ENCODE results near the gene STYXL1. TPM values are rescaled to one million over a fixed set of nuclear protein-coding genes. Genes with fewer than 3 reads are reported as not detected.
"Not testable (repeated sequence)": the region's sequence is repeated elsewhere in the genome, so short reads cannot be mapped to it uniquely, and the experiment has no call there.

STYXL1 gene
- total and polyA plus RNA-seq, 4 donors = 16.4 to 27.5 (median 17.1) TPM

DNA sequence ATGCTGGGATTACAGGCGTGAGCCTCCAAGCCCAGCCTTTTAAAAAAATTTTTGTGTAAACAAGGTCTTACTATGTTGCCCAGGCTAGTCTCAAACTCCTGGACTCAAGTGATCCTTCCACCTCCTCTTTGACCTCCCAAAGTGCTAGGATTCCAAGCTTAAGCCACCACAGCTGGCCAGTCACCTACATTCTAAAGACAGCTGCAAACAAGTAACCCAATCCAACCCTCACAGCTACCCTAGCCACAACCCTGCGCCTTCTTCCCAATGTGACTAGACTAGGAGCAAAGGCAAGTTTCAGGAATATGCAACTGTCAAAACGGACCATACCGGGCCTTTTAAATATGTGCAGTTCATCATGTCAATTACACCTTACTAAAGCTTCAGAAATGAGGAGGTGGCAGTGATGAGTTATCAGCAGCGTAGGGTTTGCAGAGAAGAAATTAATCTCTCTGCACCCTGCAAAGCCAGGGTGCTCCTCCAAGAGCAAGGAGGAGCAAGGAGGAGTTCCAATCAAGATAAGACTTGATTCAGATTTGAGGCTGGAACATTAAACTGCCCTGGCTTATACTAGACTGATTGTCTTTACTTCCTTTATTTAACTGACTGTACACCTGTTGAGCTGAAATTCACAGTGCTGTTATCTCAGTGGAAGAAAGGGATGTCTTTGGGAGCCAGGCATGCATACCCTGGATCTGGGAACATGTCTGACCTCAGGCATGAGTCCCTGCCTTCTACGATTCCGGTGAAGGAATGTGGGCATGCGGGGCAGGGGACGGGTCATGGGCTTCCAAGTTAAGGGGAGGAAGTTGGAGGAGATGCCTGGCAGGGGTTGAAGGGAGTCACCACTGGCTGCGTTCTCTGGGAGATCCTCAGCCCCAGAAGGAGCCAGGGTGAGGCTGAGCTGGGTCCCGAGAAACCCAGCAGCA is 37.9 kb downstream of the STYXL1 start (continued):
- TF ChIP-seq, protein P1, sequence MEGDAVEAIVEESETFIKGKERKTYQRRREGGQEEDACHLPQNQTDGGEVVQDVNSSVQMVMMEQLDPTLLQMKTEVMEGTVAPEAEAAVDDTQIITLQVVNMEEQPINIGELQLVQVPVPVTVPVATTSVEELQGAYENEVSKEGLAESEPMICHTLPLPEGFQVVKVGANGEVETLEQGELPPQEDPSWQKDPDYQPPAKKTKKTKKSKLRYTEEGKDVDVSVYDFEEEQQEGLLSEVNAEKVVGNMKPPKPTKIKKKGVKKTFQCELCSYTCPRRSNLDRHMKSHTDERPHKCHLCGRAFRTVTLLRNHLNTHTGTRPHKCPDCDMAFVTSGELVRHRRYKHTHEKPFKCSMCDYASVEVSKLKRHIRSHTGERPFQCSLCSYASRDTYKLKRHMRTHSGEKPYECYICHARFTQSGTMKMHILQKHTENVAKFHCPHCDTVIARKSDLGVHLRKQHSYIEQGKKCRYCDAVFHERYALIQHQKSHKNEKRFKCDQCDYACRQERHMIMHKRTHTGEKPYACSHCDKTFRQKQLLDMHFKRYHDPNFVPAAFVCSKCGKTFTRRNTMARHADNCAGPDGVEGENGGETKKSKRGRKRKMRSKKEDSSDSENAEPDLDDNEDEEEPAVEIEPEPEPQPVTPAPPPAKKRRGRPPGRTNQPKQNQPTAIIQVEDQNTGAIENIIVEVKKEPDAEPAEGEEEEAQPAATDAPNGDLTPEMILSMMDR (IDR thresholded peaks at IDR 0.05; ENCODE audit: low read depth, low read length, missing input control) = no peak
- TF ChIP-seq TAF1 (conservative IDR thresholded peaks at IDR 0.05) = no peak
- TF ChIP-seq MAX (IDR thresholded peaks at IDR 0.05) = no peak
- TF ChIP-seq FOXA2 (IDR thresholded peaks at IDR 0.05) = no peak

GRCh38 chr7:76008156-76008687 is 39.6 kb downstream of the STYXL1 start:
- Histone ChIP-seq H3K36me3 (ENCODE audit: control insufficient read depth in 4 of 4, insufficient read depth in 3 of 4, low read depth in 1 of 4, low read length in 3 of 4) (peaks cover 4 to 21% (median 7%) of the 10 kb centered on the region in 4 donors), H3K4me3 (ENCODE audit: low read depth in 1 of 3, low read length in 3 of 3) (no peak overlapping the region), H3K9me3 (ENCODE audit: control insufficient read depth in 4 of 4, low read length in 3 of 4) (no peaks in the 10 kb centered on the region), H3K9ac (ENCODE audit: low read depth in 1 of 2, low read length in 2 of 2) (no peak overlapping the region), H3K27ac (ENCODE audit: low read depth in 1 of 2, low read length in 2 of 2) (no peak overlapping the region), H3K27me3 (ENCODE audit: control insufficient read depth in 4 of 4, insufficient read depth in 4 of 4, low read length in 3 of 4) (no peaks in the 10 kb centered on the region), H3K4me1 (ENCODE audit: control insufficient read depth in 4 of 4, insufficient read depth in 4 of 4, low read length in 3 of 4) (no peaks in the 10 kb centered on the region)
- no peak for DNase-seq (ENCODE audit: low spot score)
- TF ChIP-seq REST (IDR thresholded peaks at IDR 0.05) (no peak), RXRA (IDR thresholded peaks at IDR 0.05) (no peak), NR2F2 (IDR thresholded peaks at IDR 0.05) (no peak), TAF1 (conservative IDR thresholded peaks at IDR 0.05) (no peak), HNF4G (IDR thresholded peaks at IDR 0.05) (no peak), FOXA1 (IDR thresholded peaks at IDR 0.05) (no peak), GABPA (IDR thresholded peaks at IDR 0.05 in 1 of 2, conservative IDR thresholded peaks at IDR 0.05 in 1 of 2) (no peak), HNF4A (conservative IDR thresholded peaks at IDR 0.05) (no peak), YY1 (IDR thresholded peaks at IDR 0.05) (no peak), EGR1 (IDR thresholded peaks at IDR 0.05; ENCODE audit: low read depth in 2 of 2) (no peak), SP1 (IDR thresholded peaks at IDR 0.05) (no peak), JUND (IDR thresholded peaks at IDR 0.05) (no peak), RAD21 (IDR thresholded peaks at IDR 0.05) (no peak), MAX (IDR thresholded peaks at IDR 0.05) (no peak), FOXA2 (IDR thresholded peaks at IDR 0.05) (no peak)
- TF ChIP-seq, protein P2, sequence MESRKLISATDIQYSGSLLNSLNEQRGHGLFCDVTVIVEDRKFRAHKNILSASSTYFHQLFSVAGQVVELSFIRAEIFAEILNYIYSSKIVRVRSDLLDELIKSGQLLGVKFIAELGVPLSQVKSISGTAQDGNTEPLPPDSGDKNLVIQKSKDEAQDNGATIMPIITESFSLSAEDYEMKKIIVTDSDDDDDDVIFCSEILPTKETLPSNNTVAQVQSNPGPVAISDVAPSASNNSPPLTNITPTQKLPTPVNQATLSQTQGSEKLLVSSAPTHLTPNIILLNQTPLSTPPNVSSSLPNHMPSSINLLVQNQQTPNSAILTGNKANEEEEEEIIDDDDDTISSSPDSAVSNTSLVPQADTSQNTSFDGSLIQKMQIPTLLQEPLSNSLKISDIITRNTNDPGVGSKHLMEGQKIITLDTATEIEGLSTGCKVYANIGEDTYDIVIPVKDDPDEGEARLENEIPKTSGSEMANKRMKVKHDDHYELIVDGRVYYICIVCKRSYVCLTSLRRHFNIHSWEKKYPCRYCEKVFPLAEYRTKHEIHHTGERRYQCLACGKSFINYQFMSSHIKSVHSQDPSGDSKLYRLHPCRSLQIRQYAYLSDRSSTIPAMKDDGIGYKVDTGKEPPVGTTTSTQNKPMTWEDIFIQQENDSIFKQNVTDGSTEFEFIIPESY (IDR thresholded peaks at IDR 0.05) = no peak
- TF ChIP-seq, protein P1 (IDR thresholded peaks at IDR 0.05; ENCODE audit: low read depth, low read length, missing input control) = no peak
- TF ChIP-seq, protein P3, sequence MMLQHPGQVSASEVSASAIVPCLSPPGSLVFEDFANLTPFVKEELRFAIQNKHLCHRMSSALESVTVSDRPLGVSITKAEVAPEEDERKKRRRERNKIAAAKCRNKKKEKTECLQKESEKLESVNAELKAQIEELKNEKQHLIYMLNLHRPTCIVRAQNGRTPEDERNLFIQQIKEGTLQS (IDR thresholded peaks at IDR 0.05) = no peak
- 85% methylated on average over 8 of the region's 8 CpGs for WGBS

- DNase-seq (ENCODE audit: low spot score); H3K4me3 ChIP-seq (ENCODE audit: low read depth in 1 of 3, low read length in 3 of 3); H3K4me1 ChIP-seq (ENCODE audit: control insufficient read depth in 4 of 4, insufficient read depth in 4 of 4, low read length in 3 of 4); H3K27me3 ChIP-seq (ENCODE audit: control insufficient read depth in 4 of 4, insufficient read depth in 4 of 4, low read length in 3 of 4); H3K27ac ChIP-seq (ENCODE audit: low read depth in 1 of 2, low read length in 2 of 2); H3K9me3 ChIP-seq (ENCODE audit: control insufficient read depth in 4 of 4, low read length in 3 of 4); H3K9ac ChIP-seq (ENCODE audit: low read depth in 1 of 2, low read length in 2 of 2): not testable (repeated sequence)
- peaks cover 4 to 29% (median 12%) of the 10 kb centered on the region in 4 donors for H3K36me3 ChIP-seq (ENCODE audit: control insufficient read depth in 4 of 4, insufficient read depth in 3 of 4, low read depth in 1 of 4, low read length in 3 of 4)
- WGBS = 98% methylated on average over 4 of the region's 4 CpGs
These were observed 42.8 kb downstream of the STYXL1 start for GRCh38 chr7:76005004-76005403.

All from liver (tissue), 9 donors.